Erythroblast (primary cell): Measurements from ENCODE around the gene PEX26.

Experiments
- DNase-seq, 2 experiments: peaks; one replicate each; lab custom pipeline; 2025; lab: John Stamatoyannopoulos, UW
- GATA1 ChIP-seq: IDR thresholded peaks from 2 replicates; pipeline ENCODE4 v1.6.1; 2011; ENCODE audit warnings: low read depth, mild to moderate bottlenecking, control low read depth, low read length, moderate library complexity
- POLR2A ChIP-seq: IDR thresholded peaks from 2 replicates; pipeline ENCODE4 v1.6.1; 2011; ENCODE audit warnings: mild to moderate bottlenecking, low read length

The PEX26 gene

DNA sequence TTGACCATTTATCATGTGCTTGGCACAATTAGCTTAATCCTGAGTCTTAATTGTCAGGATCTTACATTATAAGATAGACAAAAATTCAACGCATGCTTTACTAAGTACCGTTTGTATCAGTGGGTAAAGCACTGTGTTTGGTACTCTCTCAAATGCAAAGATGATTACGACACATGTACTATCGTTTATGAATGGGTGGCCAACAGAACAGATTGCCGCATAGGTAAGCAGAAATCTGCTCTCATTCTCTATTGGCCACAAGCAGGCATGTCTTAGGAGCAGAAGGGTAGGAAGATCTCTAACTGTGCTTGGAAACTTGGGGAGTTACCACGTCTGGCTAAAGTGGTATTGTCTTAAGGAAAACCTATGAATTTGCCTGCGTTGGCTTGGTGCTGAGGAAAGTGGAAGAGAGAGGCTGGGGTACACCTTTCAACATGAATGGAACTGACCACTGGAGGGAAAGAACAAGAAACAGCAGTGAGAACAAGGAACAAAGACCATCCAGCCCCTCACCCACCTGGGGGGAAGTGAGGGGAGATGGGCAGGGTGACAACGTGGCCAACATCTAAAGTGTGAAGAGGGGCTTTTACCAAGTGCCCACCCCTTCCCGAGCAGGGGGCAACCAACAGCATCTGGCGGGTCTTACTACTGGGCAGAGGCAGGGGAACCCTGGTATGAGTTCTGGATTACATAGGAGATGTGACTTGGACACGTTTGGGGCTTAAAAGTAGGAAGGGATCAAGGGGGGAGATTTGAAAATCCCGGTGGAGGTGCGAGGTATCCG, 31.8 kb downstream of the PEX26 start:
- TF ChIP-seq POLR2A, result no peak
- TF ChIP-seq GATA1, result no peak
- DNase-seq, result no peak

DNA sequence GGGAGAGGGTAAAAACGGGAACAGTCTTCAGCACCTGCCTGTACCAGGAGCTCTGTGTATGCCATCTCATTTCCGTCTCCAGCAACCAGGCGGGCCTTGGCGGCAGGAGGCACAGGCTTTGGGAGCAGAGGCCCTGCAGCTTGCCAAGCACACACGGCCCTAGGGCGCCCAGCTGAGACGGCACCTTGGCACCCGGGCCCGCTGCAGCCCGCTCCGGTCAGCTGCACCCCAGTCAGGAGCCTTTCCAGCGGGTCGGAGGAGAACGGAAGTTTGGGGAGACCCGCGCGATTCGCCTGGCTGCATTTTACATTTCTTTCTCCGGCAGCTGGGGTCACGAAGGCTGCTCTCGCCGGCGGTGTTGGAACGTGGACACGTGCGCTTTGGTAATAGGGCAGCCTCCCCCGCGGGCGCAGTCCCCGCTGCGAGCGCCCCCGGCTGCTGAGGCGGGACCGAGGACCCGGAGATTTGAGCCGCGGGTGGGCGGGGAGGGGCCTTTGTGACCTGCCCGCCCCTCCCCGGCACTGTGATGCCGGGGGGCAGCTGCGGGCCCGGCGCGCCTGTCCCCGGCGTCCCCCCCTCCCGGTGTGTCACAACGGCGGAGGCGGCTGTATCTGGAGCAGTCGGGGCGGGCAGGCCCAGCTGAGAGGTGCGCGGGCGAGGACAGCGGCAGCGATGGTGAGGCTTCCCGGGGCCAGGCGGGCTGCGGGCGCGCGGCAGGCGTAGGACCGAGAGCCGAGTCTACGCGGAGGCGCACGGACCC, 32.6 kb downstream of the PEX26 start, which contains the start of gene TUBA8:
TUBA8 (plus strand) TSS at position 616 of the 760 bp plus-strand sequence; CDS start at position 673, 57 bp downstream.
- TF ChIP-seq GATA1, result no peak
- TF ChIP-seq POLR2A, result no peak
- DNase-seq, result no peak

DNA sequence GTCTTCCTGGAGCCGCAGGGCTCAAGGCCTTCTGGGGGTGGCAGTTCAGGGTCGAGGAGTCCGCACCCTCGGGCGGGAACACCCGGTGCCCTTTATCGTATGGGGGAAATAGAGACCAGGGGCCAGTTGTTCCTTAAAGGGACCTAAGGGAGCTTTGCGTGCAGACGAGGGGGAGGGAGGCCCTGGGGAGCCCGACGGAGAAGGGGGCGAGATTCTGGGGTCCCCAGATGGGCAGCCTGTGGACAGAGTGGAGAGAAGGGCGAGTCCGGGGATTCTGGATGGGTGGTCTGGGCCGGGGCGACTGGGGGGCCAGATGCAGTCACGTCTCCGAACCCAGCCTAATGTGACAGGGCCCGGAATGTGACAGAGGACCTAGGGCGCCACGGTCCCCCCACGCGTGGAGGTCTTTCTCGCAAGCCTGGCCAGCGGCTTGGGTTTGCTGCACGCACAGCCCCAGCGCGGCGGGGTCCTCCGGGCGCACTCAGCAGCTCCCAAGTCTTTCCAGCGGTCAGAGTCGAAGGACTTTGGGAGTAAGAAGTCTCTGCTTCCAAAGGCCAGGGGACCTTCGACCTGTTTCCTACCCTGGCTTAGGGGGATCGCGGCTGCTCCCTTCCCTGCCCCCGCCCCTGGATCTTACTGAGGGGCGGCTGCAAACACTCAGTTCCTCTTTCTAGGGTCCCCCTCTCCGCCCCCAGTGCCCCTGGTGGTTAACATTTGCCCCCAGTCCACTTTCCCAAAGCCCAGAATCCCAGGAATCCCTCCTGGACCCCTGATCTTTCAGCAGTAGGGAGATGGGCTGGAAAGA, 33.4 kb downstream of the PEX26 start:
- no peak for DNase-seq
- TF ChIP-seq GATA1 (no peak), POLR2A (no peak)

DNA sequence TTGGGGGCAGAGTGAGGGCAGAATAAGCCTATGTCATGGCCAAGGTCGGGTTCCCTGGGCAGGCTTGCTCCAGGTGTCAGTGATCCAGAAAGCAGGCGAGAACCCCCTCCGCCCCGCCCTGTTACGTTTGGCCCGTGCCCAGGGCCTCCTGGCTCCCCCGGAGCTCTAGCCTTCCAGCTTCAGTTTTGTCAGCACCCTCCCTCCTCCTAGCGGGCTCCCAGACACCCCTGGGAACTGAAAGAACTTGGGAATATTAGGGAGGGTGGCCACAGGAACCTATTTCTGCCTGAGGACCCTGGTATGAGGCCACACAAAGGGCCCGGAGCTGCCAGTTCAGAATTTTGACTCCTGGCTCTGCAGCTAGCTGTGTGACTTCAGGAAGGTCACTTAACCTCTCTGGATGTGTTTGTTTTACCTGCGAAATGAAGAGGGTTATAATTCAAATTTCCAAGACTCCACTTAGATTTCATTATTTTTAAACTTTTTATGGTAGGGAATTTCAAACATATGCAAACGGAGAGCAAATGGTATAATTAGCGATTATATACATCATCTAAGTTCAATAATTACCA, 34.1 kb downstream of the PEX26 start:
- no peak for DNase-seq
- TF ChIP-seq POLR2A, result no peak
- no peak for TF ChIP-seq GATA1

DNA sequence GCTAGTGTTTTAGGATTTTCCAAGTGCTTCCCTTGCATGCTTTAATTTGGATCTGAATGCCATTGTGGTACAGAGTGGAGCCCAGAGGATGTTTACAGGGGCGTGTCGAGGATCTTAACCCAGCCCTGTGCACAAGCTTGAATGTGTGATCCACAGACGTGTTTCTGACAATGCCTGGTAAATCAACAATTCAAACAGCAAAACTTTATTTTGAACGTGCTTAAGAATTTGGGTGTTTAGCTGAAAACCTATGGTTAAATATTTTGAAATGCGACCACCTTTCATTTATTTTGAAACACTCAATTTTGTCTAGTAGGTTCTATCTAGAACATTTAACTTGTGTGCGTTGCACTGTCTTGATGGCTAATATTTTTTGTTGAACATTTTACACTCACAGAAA, 34.6 kb downstream of the PEX26 start:
- no peak for DNase-seq
- TF ChIP-seq GATA1 (no peak), POLR2A (no peak)

DNA sequence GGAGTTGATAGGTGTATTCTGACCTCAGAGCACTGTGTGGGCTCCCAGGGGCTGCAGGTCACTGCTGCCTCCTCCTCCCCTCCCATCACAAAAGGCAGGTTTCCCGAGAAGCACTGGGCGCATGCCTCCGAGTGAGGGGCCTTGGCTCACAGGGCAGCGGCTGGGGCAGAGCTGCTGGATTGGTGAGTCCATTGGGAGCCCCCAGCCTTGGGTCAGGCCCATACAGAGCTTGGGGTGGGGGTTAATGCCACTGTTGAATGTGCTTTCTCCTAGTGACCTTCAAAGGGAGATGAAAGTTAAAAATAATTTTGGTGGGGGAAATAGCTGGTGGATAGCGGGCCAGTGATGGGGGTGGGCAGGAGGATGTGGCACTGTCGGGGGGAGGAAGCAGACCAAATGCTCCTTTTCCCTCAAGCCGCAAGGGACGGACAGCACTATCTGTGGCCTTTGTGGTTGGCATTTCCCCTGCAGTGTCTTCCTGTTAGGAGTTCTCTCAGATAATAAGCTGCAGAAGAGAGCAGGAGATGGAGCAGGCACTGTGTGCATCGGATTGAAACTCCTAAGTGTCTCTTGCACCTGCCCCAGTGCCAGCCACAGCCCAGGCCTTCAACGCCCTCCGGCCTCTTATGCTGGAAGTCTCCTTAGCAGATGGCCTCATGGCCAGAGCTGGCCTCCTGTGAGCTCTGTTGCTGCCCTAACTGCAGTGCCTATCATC, 36.0 kb downstream of the PEX26 start:
- no peak for DNase-seq
- TF ChIP-seq GATA1 (no peak), POLR2A (no peak)

DNA sequence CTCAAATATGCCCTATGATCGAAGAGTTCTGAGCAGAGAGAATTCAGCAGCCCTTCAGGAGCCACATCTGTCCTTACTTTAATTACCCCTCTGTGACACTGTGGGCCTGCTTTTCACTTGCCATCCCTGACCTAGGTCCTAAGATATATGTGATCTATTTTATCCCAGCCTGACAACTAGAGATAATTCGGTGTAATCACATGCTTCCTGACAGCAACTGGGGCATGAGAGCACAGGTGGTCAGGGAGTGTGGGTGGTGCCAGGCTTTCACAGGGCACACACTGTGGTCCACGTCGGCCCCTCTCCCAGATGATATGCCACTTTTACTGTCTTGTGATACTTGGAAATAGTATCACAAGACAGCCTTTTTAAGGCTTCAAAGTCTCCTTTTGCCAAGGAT, 36.7 kb downstream of the PEX26 start:
- TF ChIP-seq GATA1, result no peak
- TF ChIP-seq POLR2A, result no peak
- DNase-seq, result no peak

DNA sequence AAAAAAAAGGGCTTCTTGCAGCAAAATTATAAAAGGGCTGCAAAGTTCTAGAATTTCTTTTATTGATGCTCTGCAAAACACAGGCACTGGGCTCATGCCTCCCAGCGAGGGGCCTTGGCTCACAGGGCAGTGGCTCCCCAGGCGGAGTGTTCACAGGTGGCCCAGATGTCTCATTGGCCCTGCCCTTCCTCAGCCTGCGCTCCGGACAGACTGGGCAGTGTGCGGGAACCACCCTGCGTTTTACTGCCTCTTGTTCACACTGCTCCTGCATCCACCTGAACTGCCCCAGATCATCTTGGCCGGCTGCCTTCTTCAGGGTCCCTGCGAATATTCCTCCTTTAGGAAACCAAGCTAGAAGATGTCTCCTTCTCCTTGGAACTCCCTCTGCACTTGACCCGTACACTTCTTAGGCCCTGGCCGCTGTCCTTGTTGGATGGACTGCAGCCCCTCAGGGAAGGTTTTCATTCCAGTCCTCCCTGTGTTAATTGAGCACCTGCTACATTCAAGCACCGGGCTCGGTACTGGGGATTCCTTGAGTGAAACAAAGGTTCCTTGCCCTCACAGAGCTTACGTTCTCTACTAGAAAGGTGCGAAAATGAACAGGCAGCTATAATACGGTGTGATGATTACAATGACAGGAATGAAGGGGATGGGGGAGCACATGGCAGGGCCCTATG, 37.3 kb downstream of the PEX26 start:
- TF ChIP-seq GATA1, result no peak
- TF ChIP-seq POLR2A, result no peak
- no peak for DNase-seq

DNA sequence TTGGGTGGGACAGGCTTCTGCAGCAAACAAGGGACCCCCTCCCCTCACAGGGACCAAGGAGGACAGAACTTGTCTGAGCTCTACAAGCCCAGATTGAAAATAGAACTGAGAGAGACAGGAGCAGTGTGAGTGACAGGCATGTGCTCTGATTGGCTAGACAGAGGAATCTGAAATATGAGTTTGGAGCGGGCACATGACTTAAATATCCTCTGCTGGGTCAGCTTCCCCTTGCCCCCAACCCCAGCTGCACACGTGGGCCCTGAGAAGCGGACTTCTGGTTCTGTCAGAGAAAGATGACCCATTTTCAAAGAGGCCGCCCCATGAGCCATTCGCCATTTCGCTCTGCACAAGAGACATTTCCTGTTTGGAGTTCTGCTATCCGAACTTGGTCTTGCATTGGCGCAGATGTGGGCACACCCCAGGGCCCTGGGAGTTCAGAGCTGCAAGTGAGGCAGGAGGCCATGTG, 38.1 kb downstream of the PEX26 start:
- TF ChIP-seq GATA1, result no peak
- DNase-seq, result no peak

DNA sequence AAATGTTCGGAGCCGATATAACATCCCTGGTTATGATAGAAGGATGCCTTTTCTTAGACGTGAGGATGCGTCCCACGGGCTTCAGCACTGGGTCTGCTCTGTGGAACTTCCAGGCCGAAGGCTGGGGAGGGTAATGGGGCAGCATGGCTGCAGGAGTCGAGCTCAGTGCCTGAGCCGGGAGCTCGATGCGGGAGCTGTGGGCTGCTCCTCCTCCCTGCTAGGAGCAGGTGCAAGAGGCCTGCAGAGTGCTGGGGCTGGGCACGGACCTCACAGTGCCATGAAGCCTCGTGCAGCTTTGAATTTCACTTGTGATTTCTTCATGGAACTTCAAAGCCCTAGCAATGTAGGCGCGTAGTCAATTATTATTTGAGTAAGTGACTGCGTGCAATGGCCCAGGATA, 38.8 kb downstream of the PEX26 start:
- no peak for DNase-seq
- TF ChIP-seq POLR2A (no peak), GATA1 (no peak)

DNA sequence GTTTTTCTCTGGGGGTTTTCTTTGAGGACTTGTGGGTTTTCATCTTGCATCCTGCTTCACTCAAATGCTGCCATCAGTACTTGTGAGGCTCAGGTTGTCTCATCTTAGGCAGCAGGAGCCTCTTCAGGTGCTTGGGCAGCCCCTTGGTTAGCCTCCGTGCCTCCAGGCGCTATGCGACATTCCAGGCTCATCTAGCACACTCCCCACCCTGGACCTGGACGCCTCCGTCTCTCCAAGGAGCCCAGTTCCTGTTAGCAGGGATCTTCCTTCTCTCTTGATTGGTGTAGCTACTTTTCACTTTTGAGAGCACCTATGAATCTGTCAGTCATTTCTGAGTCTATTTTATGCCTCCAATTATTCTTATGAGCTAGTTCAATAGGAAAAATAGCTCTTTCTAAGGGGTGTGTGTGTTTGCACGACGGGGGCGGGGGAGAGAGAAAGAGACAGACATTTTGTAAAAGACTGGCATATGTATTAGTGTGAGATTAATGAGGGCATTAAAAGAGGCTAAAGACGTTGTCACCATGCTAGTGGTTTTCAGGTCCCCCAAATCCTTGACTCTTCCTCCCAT, 40.6 kb downstream of the PEX26 start:
- DNase-seq, result no peak
- TF ChIP-seq GATA1 (no peak), POLR2A (no peak)

DNA sequence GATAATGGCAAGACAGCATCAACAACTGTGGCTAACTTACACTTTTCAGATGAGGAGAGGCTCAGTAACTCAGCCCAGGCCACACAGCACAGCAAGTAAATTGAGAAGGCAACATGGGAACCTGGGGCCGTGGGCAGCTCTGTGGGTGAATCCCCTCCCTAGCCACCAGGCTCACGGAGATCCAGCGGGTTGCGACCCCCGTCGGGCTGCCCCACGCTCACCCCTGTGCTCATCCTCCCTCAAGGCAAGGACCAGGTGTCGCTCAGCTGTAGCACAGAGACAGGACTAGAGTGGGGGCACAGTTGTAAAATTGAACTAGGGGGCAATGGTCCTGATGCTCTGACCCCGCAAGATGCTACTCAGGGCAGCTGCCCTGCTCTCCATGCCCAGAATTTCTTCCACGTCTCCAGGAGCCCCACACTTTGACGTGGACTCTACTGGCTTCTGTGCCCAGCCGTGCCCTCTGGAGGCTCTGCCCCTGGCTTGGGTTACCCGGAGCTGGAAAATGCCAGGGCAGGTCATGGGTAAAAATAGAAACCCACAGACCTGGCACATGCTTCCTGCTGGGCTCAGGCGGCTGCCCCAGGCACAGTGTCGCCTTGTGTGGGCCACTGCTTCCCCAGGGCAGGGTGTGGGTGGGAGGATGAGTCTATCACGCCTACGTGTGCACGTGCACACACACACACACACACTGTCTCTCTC, 41.8 kb downstream of the PEX26 start:
- TF ChIP-seq POLR2A, result no peak
- no peak for TF ChIP-seq GATA1
- no peak for DNase-seq
